ENCODE measurements around the gene PRR29. TPM values are rescaled to one million over a fixed set of nuclear protein-coding genes. Genes with fewer than 3 reads are reported as not detected.

The PRR29 gene
- total RNA-seq, 5 donors from 2014 or later (not counting 1 experiment from before 2014, with no cell fraction given): 0.50 to 1.9 (median 1.1) TPM

DNA sequence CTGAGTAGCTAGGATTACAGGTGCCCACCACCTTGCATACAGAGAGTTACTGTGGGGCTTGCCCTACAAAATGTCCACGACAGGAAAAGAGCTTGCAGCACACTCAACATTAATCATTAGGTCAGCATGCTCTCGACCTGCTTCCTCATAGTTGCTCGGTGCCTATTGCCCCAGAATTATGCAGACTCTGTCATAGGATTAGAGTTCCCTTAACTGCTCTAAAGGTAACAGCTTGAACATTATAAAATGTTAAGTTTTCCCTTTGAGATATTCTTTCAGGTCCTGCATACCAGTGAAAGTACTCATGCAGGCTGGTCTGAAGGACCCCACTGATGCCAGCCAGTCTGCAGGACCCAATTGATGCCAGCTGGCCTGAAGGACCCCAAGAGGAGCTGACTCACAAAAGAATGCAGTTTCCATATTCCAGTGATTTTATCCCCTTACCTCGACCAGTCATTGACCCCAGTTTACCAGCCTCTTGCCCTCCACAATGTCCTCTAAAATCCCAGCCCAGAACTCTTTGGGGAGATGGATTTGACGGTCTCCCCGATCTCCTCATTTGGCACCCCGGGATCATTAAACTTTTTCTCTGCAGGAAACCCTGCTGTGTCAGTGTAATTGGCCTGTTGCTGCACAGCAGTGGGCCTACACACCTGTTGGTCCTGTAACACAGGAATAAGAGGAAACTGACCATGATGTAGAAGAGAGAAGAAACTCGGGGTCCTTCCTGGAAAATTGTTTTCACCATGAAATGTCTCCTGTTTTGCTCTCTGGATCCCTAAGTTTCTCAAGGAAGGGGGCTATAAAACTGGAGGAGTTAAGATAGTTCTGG, 11.6 kb downstream of the PRR29 start:
- peaks cover 40% of the 10 kb centered on the region for H3K36me3 Mint-ChIP-seq
- Histone ChIP-seq H3K4me3 (ENCODE audit: control insufficient read depth in 1 of 2, extremely low read depth in 1 of 2, low read length in 1 of 2) (no peak overlapping the region), H3K27me3 (replicated peaks in 1 of 2; ENCODE audit: control insufficient read depth in 2 of 2, extremely low read depth in 1 of 2, insufficient read depth in 2 of 2, low read length in 1 of 2) (no peaks in the 10 kb centered on the region), H3K4me1 (ENCODE audit: control insufficient read depth in 1 of 2, extremely low read depth in 1 of 2, insufficient read depth in 2 of 2, low read length in 2 of 2) (peaks cover 9 to 63% of the 10 kb centered on the region in 2 experiments), H3K36me3 (ENCODE audit: control insufficient read depth in 2 of 2, extremely low read depth in 1 of 2, insufficient read depth in 1 of 2, low read length in 1 of 2) (peaks cover 10 to 45% of the 10 kb centered on the region in 2 donors), H3K9me3 (no peaks in the 10 kb centered on the region), H3K27ac (ENCODE audit: low read length) (peak overlapping the region; percentile 7)
- H3K27me3 Mint-ChIP-seq: no peaks in the 10 kb centered on the region
- no peak for DNase-seq
- H3K27ac Mint-ChIP-seq: peak overlapping the region; percentile 68 to 83
- ChIA-PET POLR2A (no interaction called here), CTCF (interaction anchor here in 1 of 2 donors (0.8 kb wide), 1 partner anchor 19 kb away, joined by 6 read pairs; no protein-coding TSS in a partner anchor)
- H3K4me3 Mint-ChIP-seq: peak overlapping the region in 2 of 3 donors; percentile 13 to 44
- H3K9me3 Mint-ChIP-seq: no peaks in the 10 kb centered on the region
- ATAC-seq (replicated peaks in 1 of 4): no peak
- peaks cover 76 to 90% (median 85%) of the 10 kb centered on the region in 3 donors for H3K4me1 Mint-ChIP-seq
- 97% methylated on average over 4 of the region's 8 CpGs for WGBS (ENCODE audit: insufficient coverage)

DNA sequence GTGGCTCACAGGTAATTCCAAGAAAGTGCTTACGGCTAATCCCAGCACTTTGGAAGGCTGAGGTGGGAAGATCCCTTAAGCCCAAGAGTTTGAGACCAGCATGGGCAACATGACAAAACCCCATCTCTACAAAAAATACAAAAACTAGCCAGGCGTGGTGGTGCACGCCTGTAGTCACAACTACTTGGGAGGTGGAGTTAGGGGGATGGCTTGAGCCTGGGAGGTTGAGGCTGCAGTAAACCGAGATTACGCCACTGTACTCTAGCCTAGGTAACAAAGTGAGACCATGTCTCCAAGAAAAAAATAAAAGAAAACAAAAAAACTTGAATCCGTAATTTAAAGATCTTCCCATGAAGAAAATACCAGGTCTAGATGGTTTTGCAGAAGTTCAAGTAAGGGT, 17.3 kb downstream of the PRR29 start:
- Histone ChIP-seq H3K4me1 (ENCODE audit: control insufficient read depth in 1 of 2, extremely low read depth in 1 of 2, insufficient read depth in 2 of 2, low read length in 2 of 2) (peaks cover 34 to 56% of the 10 kb centered on the region in 2 experiments), H3K9me3 (no peaks in the 10 kb centered on the region), H3K27me3 (replicated peaks in 1 of 2; ENCODE audit: control insufficient read depth in 2 of 2, extremely low read depth in 1 of 2, insufficient read depth in 2 of 2, low read length in 1 of 2) (no peaks in the 10 kb centered on the region), H3K36me3 (ENCODE audit: control insufficient read depth in 2 of 2, extremely low read depth in 1 of 2, insufficient read depth in 1 of 2, low read length in 1 of 2) (peaks cover 0 to 2% of the 10 kb centered on the region in 2 donors), H3K4me3 (ENCODE audit: control insufficient read depth in 1 of 2, extremely low read depth in 1 of 2, low read length in 1 of 2) (peak overlapping the region in 1 of 2 donors; percentile 12), H3K27ac (ENCODE audit: low read length) (peak overlapping the region; percentile 100)
- peak overlapping the region; percentile 87 to 97 for H3K27ac Mint-ChIP-seq
- no CpG with 5 or more reads among the region's 6 CpGs for WGBS (ENCODE audit: insufficient coverage)
- ChIA-PET CTCF (no interaction called here), POLR2A (no interaction called here)
- peaks cover 70 to 82% (median 70%) of the 10 kb centered on the region in 3 donors for H3K4me1 Mint-ChIP-seq
- H3K27me3 Mint-ChIP-seq: no peaks in the 10 kb centered on the region
- no peaks in the 10 kb centered on the region for H3K9me3 Mint-ChIP-seq
- peaks cover 28% of the 10 kb centered on the region for H3K36me3 Mint-ChIP-seq
- no peak for DNase-seq
- ATAC-seq (replicated peaks in 1 of 4): no peak
- peak overlapping the region; percentile 78 to 97 (median 81) for H3K4me3 Mint-ChIP-seq

DNA sequence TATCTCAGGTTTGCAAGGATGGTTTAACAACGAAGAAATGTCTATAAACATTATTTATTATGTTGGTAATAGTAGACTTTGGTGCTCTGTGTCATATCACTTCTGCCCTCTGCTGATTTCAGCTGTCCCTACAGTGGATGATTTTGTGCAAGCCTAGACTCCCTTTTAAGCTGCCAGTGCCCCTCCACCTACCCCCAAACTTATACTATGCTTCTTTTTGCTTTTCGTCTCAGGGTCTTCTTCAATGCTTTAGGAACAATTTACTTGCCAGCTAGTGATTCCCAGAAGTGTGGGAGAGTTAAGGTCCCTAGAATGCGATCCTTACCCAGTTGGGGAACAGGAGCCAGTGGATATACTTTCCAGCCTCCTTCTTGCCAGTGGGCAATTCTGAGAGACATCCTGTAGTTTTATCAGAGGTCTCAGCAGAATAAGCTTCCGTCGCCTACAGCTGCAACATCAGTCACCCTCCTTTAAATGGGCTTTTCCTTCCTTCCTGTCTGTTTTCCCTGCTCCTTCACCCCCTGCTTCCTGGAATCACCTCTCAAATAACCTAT, 18.2 kb downstream of the PRR29 start:
- CTCF ChIA-PET: interaction anchor here (0.6 to 3.0 kb wide), 10 partner anchors 11 to 186 kb away, joined by 3 to 68 read pairs (median 4); no protein-coding TSS in a partner anchor
- H3K27me3 Mint-ChIP-seq: no peaks in the 10 kb centered on the region
- POLR2A ChIA-PET: interaction anchor here in 1 of 2 donors (1.0 kb wide), 1 partner anchor 9 kb away, joined by 5 read pairs; no protein-coding TSS in a partner anchor
- peak overlapping the region; percentile 81 to 97 (median 82) for H3K4me3 Mint-ChIP-seq
- Histone ChIP-seq H3K27me3 (replicated peaks in 1 of 2; ENCODE audit: control insufficient read depth in 2 of 2, extremely low read depth in 1 of 2, insufficient read depth in 2 of 2, low read length in 1 of 2) (no peaks in the 10 kb centered on the region), H3K36me3 (ENCODE audit: control insufficient read depth in 2 of 2, extremely low read depth in 1 of 2, insufficient read depth in 1 of 2, low read length in 1 of 2) (no peaks in the 10 kb centered on the region), H3K4me3 (ENCODE audit: control insufficient read depth in 1 of 2, extremely low read depth in 1 of 2, low read length in 1 of 2) (peak overlapping the region; percentile 26 to 37), H3K4me1 (ENCODE audit: control insufficient read depth in 1 of 2, extremely low read depth in 1 of 2, insufficient read depth in 2 of 2, low read length in 2 of 2) (peaks cover 39 to 58% of the 10 kb centered on the region in 2 experiments), H3K27ac (ENCODE audit: low read length) (peak overlapping the region; percentile 100), H3K9me3 (no peaks in the 10 kb centered on the region)
- H3K27ac Mint-ChIP-seq: peak overlapping the region; percentile 87 to 95
- ATAC-seq (replicated peaks in 1 of 4) (no peak), DNase-seq (peak in 1 of 35 experiments; percentile 50)
- H3K9me3 Mint-ChIP-seq: no peaks in the 10 kb centered on the region
- H3K36me3 Mint-ChIP-seq: peaks cover 19% of the 10 kb centered on the region
- WGBS (ENCODE audit: insufficient coverage): 13% methylated on average over 3 of the region's 5 CpGs
- peaks cover 69 to 81% (median 69%) of the 10 kb centered on the region in 3 donors for H3K4me1 Mint-ChIP-seq

DNA sequence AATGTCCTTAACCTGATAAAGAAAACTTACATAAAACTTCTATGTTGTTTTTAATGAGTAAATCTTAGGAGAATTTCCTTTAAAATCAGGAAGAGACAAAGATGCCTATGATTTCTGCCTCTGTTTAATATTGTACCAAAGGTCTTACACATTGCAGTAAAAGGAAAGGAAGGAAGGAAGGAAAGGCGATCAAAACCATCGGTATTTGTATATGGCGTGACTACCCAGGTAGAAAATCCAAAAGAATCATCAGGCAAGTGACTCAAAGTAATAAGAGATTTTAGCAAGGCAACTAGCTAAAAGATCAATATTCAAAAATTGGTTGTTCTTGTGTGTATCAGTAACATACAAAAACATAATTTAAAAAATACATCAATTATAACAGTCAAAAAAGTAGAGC, 18.8 kb downstream of the PRR29 start:
- no peaks in the 10 kb centered on the region for H3K27me3 ChIP-seq (replicated peaks in 1 of 2; ENCODE audit: control insufficient read depth in 2 of 2, extremely low read depth in 1 of 2, insufficient read depth in 2 of 2, low read length in 1 of 2)
- H3K27ac Mint-ChIP-seq: peak overlapping the region; percentile 87 to 95
- peaks cover 66 to 81% (median 69%) of the 10 kb centered on the region in 3 donors for H3K4me1 Mint-ChIP-seq
- no CpG with 5 or more reads among the region's 3 CpGs for WGBS (ENCODE audit: insufficient coverage)
- CTCF ChIA-PET: interaction anchor here (0.6 to 3.0 kb wide), 11 partner anchors 10 to 186 kb away, joined by 3 to 68 read pairs (median 3); no protein-coding TSS in a partner anchor
- H3K4me1 ChIP-seq (ENCODE audit: control insufficient read depth in 1 of 2, extremely low read depth in 1 of 2, insufficient read depth in 2 of 2, low read length in 2 of 2): peaks cover 42 to 61% of the 10 kb centered on the region in 2 experiments
- peak overlapping the region; percentile 81 to 97 (median 82) for H3K4me3 Mint-ChIP-seq
- ATAC-seq (replicated peaks in 1 of 4) (no peak), DNase-seq (no peak)
- POLR2A ChIA-PET: interaction anchor here in 1 of 2 donors (1.0 kb wide), 2 partner anchors 8 to 11 kb away, joined by 3 to 5 read pairs; no protein-coding TSS in a partner anchor
- H3K36me3 ChIP-seq (ENCODE audit: control insufficient read depth in 2 of 2, extremely low read depth in 1 of 2, insufficient read depth in 1 of 2, low read length in 1 of 2): no peaks in the 10 kb centered on the region
- H3K27me3 Mint-ChIP-seq: no peaks in the 10 kb centered on the region
- H3K4me3 ChIP-seq (ENCODE audit: control insufficient read depth in 1 of 2, extremely low read depth in 1 of 2, low read length in 1 of 2): peak overlapping the region; percentile 26 to 37
- no peaks in the 10 kb centered on the region for H3K9me3 ChIP-seq
- peak overlapping the region; percentile 100 for H3K27ac ChIP-seq (ENCODE audit: low read length)
- no peaks in the 10 kb centered on the region for H3K9me3 Mint-ChIP-seq
- peaks cover 14% of the 10 kb centered on the region for H3K36me3 Mint-ChIP-seq

DNA sequence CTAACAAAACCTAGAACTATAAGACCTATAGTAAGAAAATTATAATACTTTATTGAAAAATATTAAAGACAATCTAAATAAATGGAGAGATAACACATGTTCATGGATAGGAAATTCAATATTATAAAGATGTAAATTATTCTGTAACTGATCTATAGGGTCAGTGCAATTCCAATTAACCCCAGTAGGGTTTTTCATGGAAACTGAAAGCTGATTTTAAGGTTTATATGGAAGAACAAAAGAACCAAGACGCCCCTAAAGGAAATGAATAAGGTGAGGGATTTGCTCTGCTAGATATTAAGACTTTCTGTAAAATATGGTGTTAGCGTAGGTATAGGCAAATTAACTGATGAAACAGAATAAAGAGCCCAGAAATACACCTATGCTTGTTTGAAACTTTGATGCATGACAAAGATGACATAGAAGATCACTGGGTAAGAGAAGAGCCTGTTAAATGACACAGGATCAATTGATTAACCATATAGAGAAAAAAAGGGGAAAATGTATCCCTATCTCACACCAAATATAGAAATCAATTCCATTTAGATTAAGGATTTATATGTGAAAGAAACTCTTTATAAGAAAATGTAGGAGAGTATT, 19.3 kb downstream of the PRR29 start:
- Mint-ChIP-seq H3K9me3 (no peaks in the 10 kb centered on the region), H3K4me3 (peak overlapping the region; percentile 93 to 100 (median 97)), H3K27ac (peak overlapping the region; percentile 89 to 100), H3K27me3 (no peaks in the 10 kb centered on the region), H3K36me3 (peaks cover 12% of the 10 kb centered on the region), H3K4me1 (peaks cover 68 to 83% (median 71%) of the 10 kb centered on the region in 3 donors)
- Histone ChIP-seq H3K27me3 (replicated peaks in 1 of 2; ENCODE audit: control insufficient read depth in 2 of 2, extremely low read depth in 1 of 2, insufficient read depth in 2 of 2, low read length in 1 of 2) (no peaks in the 10 kb centered on the region), H3K4me3 (ENCODE audit: control insufficient read depth in 1 of 2, extremely low read depth in 1 of 2, low read length in 1 of 2) (peak overlapping the region; percentile 92 to 96), H3K27ac (ENCODE audit: low read length) (peak overlapping the region; percentile 100), H3K9me3 (no peaks in the 10 kb centered on the region), H3K36me3 (ENCODE audit: control insufficient read depth in 2 of 2, extremely low read depth in 1 of 2, insufficient read depth in 1 of 2, low read length in 1 of 2) (no peaks in the 10 kb centered on the region), H3K4me1 (ENCODE audit: control insufficient read depth in 1 of 2, extremely low read depth in 1 of 2, insufficient read depth in 2 of 2, low read length in 2 of 2) (peaks cover 47 to 62% of the 10 kb centered on the region in 2 experiments)
- DNase-seq: peak in 1 of 35 experiments; percentile 48
- POLR2A ChIA-PET: interaction anchor here in 1 of 2 donors (0.7 to 1.0 kb wide), 3 partner anchors 8 to 32 kb away, joined by 3 to 7 read pairs (median 5); no protein-coding TSS in a partner anchor
- ATAC-seq (replicated peaks in 1 of 4): no peak
- no CpG with 5 or more reads among the region's 2 CpGs for WGBS (ENCODE audit: insufficient coverage)
- CTCF ChIA-PET: interaction anchor here (0.6 to 3.0 kb wide), 10 partner anchors 9 to 116 kb away, joined by 3 to 68 read pairs (median 4); no protein-coding TSS in a partner anchor

Data from T-cell (primary cell).